22Rv1 (cell line): ENCODE data around the gene LATS2.

Source experiments
- H3K27ac ChIP-seq: fragments of 450-650 bp; 2 replicates; pipeline ENCODE4 v1.5.1; 2017
- ZFX ChIP-seq: fragments of 450-650 bp; IDR thresholded peaks from 2 replicates; pipeline ENCODE4 v1.6.1; 2017; ENCODE audit warnings: antibody characterized with exemption, borderline replicate concordance
- TF ChIP-seq, protein P1 (sequence below): fragments of 450-650 bp; IDR thresholded peaks from 2 replicates; pipeline ENCODE4 v1.5.1; 2017; ENCODE audit warnings: mild to moderate bottlenecking

The LATS2 gene

GRCh38 chr13:20998649-20999415 is 62.6 kb downstream of the LATS2 start:
- TF ChIP-seq, protein P1, sequence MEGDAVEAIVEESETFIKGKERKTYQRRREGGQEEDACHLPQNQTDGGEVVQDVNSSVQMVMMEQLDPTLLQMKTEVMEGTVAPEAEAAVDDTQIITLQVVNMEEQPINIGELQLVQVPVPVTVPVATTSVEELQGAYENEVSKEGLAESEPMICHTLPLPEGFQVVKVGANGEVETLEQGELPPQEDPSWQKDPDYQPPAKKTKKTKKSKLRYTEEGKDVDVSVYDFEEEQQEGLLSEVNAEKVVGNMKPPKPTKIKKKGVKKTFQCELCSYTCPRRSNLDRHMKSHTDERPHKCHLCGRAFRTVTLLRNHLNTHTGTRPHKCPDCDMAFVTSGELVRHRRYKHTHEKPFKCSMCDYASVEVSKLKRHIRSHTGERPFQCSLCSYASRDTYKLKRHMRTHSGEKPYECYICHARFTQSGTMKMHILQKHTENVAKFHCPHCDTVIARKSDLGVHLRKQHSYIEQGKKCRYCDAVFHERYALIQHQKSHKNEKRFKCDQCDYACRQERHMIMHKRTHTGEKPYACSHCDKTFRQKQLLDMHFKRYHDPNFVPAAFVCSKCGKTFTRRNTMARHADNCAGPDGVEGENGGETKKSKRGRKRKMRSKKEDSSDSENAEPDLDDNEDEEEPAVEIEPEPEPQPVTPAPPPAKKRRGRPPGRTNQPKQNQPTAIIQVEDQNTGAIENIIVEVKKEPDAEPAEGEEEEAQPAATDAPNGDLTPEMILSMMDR, result no peak
- TF ChIP-seq ZFX, result no peak
- no peak overlapping the region for H3K27ac ChIP-seq

GRCh38 chr13:20997301-20998161 is 63.9 kb downstream of the LATS2 start:
- H3K27ac ChIP-seq, result no peak overlapping the region

DNA sequence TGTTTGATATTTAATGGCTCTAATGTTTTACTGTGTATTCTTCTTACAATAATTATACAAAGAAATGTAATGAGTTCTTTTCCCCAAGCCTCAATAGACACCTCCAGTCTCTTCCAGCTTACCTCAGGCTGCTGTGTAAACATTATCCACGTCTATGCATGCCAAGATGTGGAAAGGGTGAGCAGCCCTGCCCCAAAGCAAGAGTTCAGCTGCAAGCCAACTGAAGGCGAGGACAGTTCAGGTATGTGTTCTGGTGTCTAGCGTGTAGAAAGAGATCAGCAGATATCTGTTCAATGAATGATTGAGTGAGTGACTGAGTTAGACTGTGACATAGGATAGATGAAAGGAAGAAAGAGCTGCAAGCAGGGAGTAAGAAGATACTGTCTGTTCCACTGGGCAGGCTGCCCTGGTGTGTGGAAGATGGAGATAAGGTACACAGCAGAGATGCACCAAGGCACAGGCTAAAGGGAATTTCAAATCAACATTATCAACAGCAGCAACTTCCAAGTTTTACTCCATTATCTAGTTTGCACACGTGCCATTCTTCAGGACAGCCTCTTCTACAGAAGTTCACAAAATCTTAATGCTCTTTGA is 66.0 kb downstream of the LATS2 start:
- no peak for TF ChIP-seq ZFX
- TF ChIP-seq, protein P1, result no peak
- no peak overlapping the region for H3K27ac ChIP-seq

More at GRCh38 chr13:20997301-20998161, 63.9 kb downstream of the LATS2 start:
- TF ChIP-seq, protein P1, result no peak
- no peak for TF ChIP-seq ZFX

GRCh38 chr13:20994441-20994821 is 67.0 kb downstream of the LATS2 start:
- H3K27ac ChIP-seq, result no peak overlapping the region
- TF ChIP-seq, protein P1, result no peak
- TF ChIP-seq ZFX, result no peak

- no peak overlapping the region for H3K27ac ChIP-seq
- TF ChIP-seq, protein P1, result no peak
- TF ChIP-seq ZFX, result no peak
Observed at GRCh38 chr13:20993661-20994440, 67.5 kb downstream of the LATS2 start.

- no peak overlapping the region for H3K27ac ChIP-seq
Observed at GRCh38 chr13:20993211-20993610, 68.2 kb downstream of the LATS2 start.

More at GRCh38 chr13:20993211-20993610, 68.2 kb downstream of the LATS2 start:
- TF ChIP-seq, protein P1, result no peak
- no peak for TF ChIP-seq ZFX
